ENCODE measurements around the gene PYROXD2. TPM values are rescaled to one million over a fixed set of nuclear protein-coding genes. Genes with fewer than 3 reads are reported as not detected.

The PYROXD2 gene
- total and polyA plus RNA-seq, 2 of the 8 experiments (the other 6 are each of a cell fraction or from before 2014, with no cell fraction given), result 3.2 to 5.4 TPM

DNA sequence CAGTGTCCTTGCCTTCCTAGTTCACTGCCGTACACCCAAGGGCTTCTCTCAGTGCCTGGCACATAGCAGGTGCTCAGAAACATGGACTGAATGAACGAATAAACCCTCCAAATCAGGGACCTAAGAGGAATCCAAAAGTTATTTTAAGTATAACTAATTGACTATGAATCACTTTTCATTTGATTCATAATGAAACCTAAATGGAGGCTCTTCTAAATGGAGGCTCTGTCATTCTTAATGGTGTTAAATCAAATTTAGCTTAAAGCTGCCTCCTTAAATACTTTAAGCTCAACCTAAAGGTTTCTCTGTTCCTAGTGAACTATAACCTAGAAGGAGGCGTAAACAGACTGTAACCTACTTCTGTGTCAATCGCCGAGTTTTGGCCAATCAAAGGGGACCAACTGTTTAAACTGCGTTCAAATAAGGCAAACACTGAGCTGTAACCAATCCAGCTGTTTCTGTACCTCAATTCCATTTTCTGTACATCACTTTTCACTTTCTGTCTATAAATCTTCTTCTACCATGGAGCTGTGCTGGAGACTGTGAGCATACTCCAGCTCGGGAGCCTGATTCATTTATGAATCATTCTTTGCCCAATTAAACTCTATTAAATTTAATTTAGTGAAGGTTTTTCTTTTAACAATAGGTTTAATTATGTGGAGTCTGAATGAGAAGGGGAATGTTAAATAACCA lies 11.0 kb downstream of the PYROXD2 start:
- Histone ChIP-seq H3K4me1 (replicated peaks in 1 of 4; ENCODE audit: control insufficient read depth in 3 of 4, insufficient read depth in 4 of 4, low read length in 3 of 4) (no peaks in the 10 kb centered on the region), H3K9ac (replicated peaks in 1 of 4; ENCODE audit: extremely low read depth in 1 of 4, low read depth in 3 of 4, low read length in 3 of 4) (no peak overlapping the region), H2BK120ac (replicated peaks; ENCODE audit: low read depth, low read length) (no peak overlapping the region), H3K9me3 (ENCODE audit: insufficient read depth in 2 of 2, low read depth in 1 of 2, low read length in 1 of 2) (no peaks in the 10 kb centered on the region), H2BK20ac (ENCODE audit: low read length) (no peak overlapping the region), H3K23ac (ENCODE audit: insufficient read length) (no peak overlapping the region), H3K79me2 (ENCODE audit: control insufficient read depth in 1 of 2, insufficient read depth in 2 of 2, low read length in 2 of 2) (no peaks in the 10 kb centered on the region), H3K56ac (replicated peaks; ENCODE audit: insufficient read length, low read depth, low read length) (no peak overlapping the region), H4K8ac (ENCODE audit: extremely low read depth, insufficient read depth, low read length) (no peak overlapping the region), H3K4me2 (ENCODE audit: insufficient read depth in 1 of 2, low read depth in 2 of 2, low read length in 2 of 2) (no peak overlapping the region), H2BK12ac (ENCODE audit: low read depth, low read length) (no peak overlapping the region), H4K5ac (ENCODE audit: insufficient read length, low read depth, low read length) (no peak overlapping the region), H3K23me2 (ENCODE audit: low read depth, low read length) (peaks cover 1% of the 10 kb centered on the region; the same call in 1 of the 2 replicates), H3K18ac (ENCODE audit: extremely low read depth, low read length) (no peak overlapping the region), H4K91ac (replicated peaks; ENCODE audit: insufficient read length, low read length) (no peak overlapping the region), H2BK15ac (ENCODE audit: low read length) (no peak overlapping the region), H3K27me3 (replicated peaks in 1 of 4; ENCODE audit: control insufficient read depth in 3 of 4, extremely low read depth in 1 of 4, insufficient read depth in 3 of 4, low read length in 3 of 4) (no peaks in the 10 kb centered on the region), H2AFZ (ENCODE audit: low read length) (no peak overlapping the region), H3K79me1 (ENCODE audit: low read depth, low read length) (no peaks in the 10 kb centered on the region), H2AK5ac (ENCODE audit: low read depth, low read length) (no peak overlapping the region), H3K4ac (replicated peaks; ENCODE audit: insufficient read length, low read depth, low read length) (no peak overlapping the region), H3K4me3 (ENCODE audit: extremely low read depth in 1 of 4, insufficient read depth in 2 of 4, low read depth in 3 of 4, low read length in 4 of 4) (no peak overlapping the region), H4K20me1 (replicated peaks in 1 of 2; ENCODE audit: control insufficient read depth in 1 of 2, insufficient read depth in 2 of 2, low read length in 2 of 2) (peaks cover 0 to 2% of the 10 kb centered on the region in 2 experiments), H2BK5ac (ENCODE audit: low read depth, low read length) (no peak overlapping the region), H3K27ac (ENCODE audit: low read depth, low read length) (no peak overlapping the region), H3K36me3 (ENCODE audit: control insufficient read depth in 2 of 4, insufficient read depth in 4 of 4, low read length in 3 of 4) (no peaks in the 10 kb centered on the region), H3K14ac (ENCODE audit: insufficient read length) (no peak overlapping the region)
- CTCF ChIA-PET (ENCODE audit: partially characterized antibody), result interaction anchor here (1.0 to 1.2 kb wide), 4 partner anchors 10 to 21 kb away, joined by 3 to 8 read pairs (median 4); no protein-coding TSS in a partner anchor
- POLR2A ChIA-PET (ENCODE audit: partially characterized antibody), result no interaction called here
- no peak for FAIRE-seq
- no peak for DNase-seq (ENCODE audit: low read depth in 1 of 2, low spot score in 2 of 2)
- 93% methylated on average over 7 of the region's 7 CpGs; no CpG with 5 or more reads in 1 of the 2 experiments for WGBS, 2 experiments (ENCODE audit: extremely low coverage in 1 of 2, insufficient coverage in 1 of 2, insufficient read length in 1 of 2, insufficient replicate concordance in 2 of 2, low coverage in 1 of 2, low lambda C conversion rate in 2 of 2, missing lambda C conversion rate in 1 of 2)
- no peak for TF ChIP-seq GTF2F1 (IDR thresholded peaks at IDR 0.05; ENCODE audit: borderline replicate concordance, low read depth, low read length)
- TF ChIP-seq RBBP5 (IDR thresholded peaks at IDR 0.05; ENCODE audit: borderline replicate concordance, low read depth, low read length), result no peak
- no peak for TF ChIP-seq KDM5A (IDR thresholded peaks at IDR 0.05; ENCODE audit: low read length)
- TF ChIP-seq CBX8 (IDR thresholded peaks at IDR 0.05; ENCODE audit: borderline replicate concordance, low read depth, low read length), result no peak
- TF ChIP-seq POU5F1 (IDR thresholded peaks at IDR 0.05; ENCODE audit: low read depth, low read length), result no peak
- no peak for TF ChIP-seq RNF2 (IDR thresholded peaks at IDR 0.05; ENCODE audit: borderline replicate concordance, low read depth, low read length, missing control alignments, poor library complexity, severe bottlenecking)
- TF ChIP-seq MAFK (IDR thresholded peaks at IDR 0.05; ENCODE audit: low read depth, low read length), result no peak
- no peak for TF ChIP-seq POLR2A (IDR thresholded peaks at IDR 0.05; ENCODE audit: control extremely low read depth in 1 of 2, low read depth in 2 of 2, low read length in 2 of 2)
- TF ChIP-seq TBP (IDR thresholded peaks at IDR 0.05; ENCODE audit: low read depth, low read length), result no peak
- TF ChIP-seq CHD2 (IDR thresholded peaks at IDR 0.05; ENCODE audit: low read length), result no peak
- no peak for TF ChIP-seq ZNF274 (IDR thresholded peaks at IDR 0.05; ENCODE audit: borderline replicate concordance, extremely low read depth, low read length)
- no peak for TF ChIP-seq JUND (IDR thresholded peaks at IDR 0.05; ENCODE audit: low read length)
- TF ChIP-seq SP1 (IDR thresholded peaks at IDR 0.05; ENCODE audit: low read depth, low read length), result no peak

Measured in H1 (cell line).